Peyer's patch (tissue), 4 donors: ENCODE measurements around the gene FMO4. TPM values are rescaled to one million over a fixed set of nuclear protein-coding genes. Genes with fewer than 3 reads are reported as not detected.
"Not testable (repeated sequence)": the region's sequence is repeated elsewhere in the genome, so short reads cannot be mapped to it uniquely, and the experiment has no call there.

Source experiments
- DNase-seq, 3 donors: peaks; one replicate each; pipeline ENCODE4 v3.0.0-alpha.2; 2017 to 2019
- H3K27ac ChIP-seq, 4 donors: fragments of 200-600 bp; sonication (generic); one replicate each; pipeline ENCODE4 v1.5.1; 2016 to 2019
- H3K27me3 ChIP-seq, 2 donors: fragments of 200-600 bp; sonication (generic); one replicate each; pipeline ENCODE4 v1.5.1; 2019
- H3K36me3 ChIP-seq, 3 donors: fragments of 200-600 bp; sonication (generic); one replicate each; pipeline ENCODE4 v1.5.1; 2016 to 2019
- H3K4me1 ChIP-seq, 4 donors: fragments of 200-600 bp; sonication (generic); one replicate each; pipeline ENCODE4 v1.5.1; 2016 to 2019
- H3K4me3 ChIP-seq, 4 donors: fragments of 200-600 bp; sonication (generic); 1 replicate in 3 of 4; 2 replicates in 1 of 4; pipeline ENCODE4 v1.5.1; 2016 to 2019; ENCODE audit warnings: mild to moderate bottlenecking in 1 of 4
- H3K9me3 ChIP-seq, 4 donors: fragments of 200-600 bp; sonication (generic); one replicate each; pipeline ENCODE4 v1.5.1; 2016 to 2019; ENCODE audit warnings: mild to moderate bottlenecking in 1 of 4
- POLR2A ChIP-seq, 2 donors: fragments of 450-650 bp; IDR thresholded peaks; one replicate each; pipeline ENCODE4 v1.5.1; 2017; ENCODE audit warnings: antibody characterized with exemption in 2 of 2, mild to moderate bottlenecking in 2 of 2, moderate library complexity in 2 of 2
- total RNA-seq, 4 donors: library from RNA; depleted of rRNA; stranded (reverse); fragments of >200 nt; gene quantifications; one replicate each; pipeline ENCODE4 v1.1.0, GENCODE V29; 2016
- TF ChIP-seq, protein P1 (sequence below), 6 experiments: fragments of 450-650 bp in 4 of 6; fragments of 200-600 bp in 2 of 6; sonication (generic) in 1 of 6; IDR thresholded peaks; one replicate each; pipeline ENCODE4 v1.5.1; 2017 to 2019; ENCODE audit warnings: antibody characterized with exemption in 6 of 6, mild to moderate bottlenecking in 3 of 6, moderate library complexity in 1 of 6

FMO4 gene
- total RNA-seq, 4 donors from 2014 or later = 9.9 to 33.8 (median 23.1) TPM

DNA sequence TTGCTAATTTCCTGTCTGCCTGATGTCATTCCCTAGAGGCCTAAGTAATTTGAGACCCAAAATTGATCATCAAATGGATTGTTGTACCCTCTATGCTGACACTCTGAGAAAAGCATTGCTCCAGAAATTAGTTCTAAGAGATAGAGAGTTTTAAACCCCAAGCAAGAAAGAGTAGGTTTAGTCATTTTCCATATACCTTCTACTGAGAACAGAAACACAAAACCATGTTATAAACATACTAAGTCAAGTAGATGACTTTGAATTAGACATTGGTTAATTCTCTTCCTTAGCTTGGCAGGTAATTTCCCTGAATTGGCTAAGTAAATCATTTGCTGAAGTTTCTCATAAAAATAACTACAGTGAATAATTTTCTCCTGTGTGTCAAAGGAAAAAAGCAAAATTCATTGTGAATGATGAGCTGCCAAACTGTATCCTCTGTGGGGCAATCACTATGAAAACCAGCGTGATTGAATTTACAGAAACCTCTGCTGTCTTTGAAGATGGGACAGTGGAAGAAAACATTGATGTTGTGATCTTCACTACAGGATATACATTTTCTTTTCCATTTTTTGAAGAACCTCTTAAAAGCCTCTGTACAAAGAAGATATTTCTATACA lies 20.1 kb downstream of the FMO4 start:
- H3K4me3 ChIP-seq = no peak overlapping the region
- peaks cover 0 to 5% (median 0%) of the 10 kb centered on the region in 3 donors for H3K36me3 ChIP-seq
- no peak for TF ChIP-seq POLR2A (IDR thresholded peaks at IDR 0.05)
- TF ChIP-seq, protein P1, sequence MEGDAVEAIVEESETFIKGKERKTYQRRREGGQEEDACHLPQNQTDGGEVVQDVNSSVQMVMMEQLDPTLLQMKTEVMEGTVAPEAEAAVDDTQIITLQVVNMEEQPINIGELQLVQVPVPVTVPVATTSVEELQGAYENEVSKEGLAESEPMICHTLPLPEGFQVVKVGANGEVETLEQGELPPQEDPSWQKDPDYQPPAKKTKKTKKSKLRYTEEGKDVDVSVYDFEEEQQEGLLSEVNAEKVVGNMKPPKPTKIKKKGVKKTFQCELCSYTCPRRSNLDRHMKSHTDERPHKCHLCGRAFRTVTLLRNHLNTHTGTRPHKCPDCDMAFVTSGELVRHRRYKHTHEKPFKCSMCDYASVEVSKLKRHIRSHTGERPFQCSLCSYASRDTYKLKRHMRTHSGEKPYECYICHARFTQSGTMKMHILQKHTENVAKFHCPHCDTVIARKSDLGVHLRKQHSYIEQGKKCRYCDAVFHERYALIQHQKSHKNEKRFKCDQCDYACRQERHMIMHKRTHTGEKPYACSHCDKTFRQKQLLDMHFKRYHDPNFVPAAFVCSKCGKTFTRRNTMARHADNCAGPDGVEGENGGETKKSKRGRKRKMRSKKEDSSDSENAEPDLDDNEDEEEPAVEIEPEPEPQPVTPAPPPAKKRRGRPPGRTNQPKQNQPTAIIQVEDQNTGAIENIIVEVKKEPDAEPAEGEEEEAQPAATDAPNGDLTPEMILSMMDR (IDR thresholded peaks at IDR 0.05) = no peak
- H3K4me1 ChIP-seq = no peaks in the 10 kb centered on the region
- H3K27me3 ChIP-seq = no peaks in the 10 kb centered on the region
- no peaks in the 10 kb centered on the region for H3K9me3 ChIP-seq
- no peak overlapping the region for H3K27ac ChIP-seq
- DNase-seq = no peak

DNA sequence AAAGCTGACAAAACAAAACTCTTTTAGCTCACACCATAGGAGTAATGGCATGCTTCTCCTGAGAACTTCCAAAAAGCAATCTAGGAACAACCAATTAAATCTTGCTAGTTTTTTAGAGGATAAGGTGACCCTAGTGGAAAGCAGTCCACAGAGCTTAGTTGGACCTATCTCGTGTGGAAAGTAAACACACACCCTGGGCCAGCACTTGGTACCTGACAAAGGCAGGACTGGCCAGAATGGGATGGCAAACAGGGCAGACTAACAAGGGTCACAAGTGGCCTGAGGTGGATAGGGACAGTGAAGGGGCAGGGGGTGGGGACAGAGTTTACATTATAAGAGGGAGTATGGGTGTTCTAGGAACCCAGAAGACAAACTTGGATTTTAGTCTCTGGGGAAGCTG lies 22.0 kb downstream of the FMO4 start:
- TF ChIP-seq POLR2A (IDR thresholded peaks at IDR 0.05) = no peak
- TF ChIP-seq, protein P1 (IDR thresholded peaks at IDR 0.05) = no peak
- H3K4me1 ChIP-seq = no peaks in the 10 kb centered on the region

DNA sequence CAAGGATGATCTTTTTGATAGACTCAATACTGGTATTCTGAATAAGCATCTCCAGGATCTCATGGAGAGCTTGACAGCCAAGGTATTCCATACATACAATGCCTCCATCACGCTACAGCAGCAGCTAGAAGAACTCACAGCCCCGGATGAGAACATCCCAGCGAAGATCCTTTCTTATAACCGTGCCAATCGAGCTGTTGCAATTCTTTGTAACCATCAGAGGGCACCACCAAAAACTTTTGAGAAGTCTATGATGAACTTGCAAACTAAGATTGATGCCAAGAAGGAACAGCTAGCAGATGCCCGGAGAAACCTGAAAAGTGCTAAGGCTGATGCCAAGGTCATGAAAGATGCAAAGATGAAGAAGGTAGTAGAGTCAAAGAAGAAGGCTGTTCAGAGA lies 25.4 kb downstream of the FMO4 start:
- not testable (repeated sequence) for DNase-seq, H3K4me3 ChIP-seq, H3K27me3 ChIP-seq, H3K36me3 ChIP-seq, H3K27ac ChIP-seq, H3K9me3 ChIP-seq, H3K4me1 ChIP-seq

More for the DNA sequence above, 22.0 kb downstream of the FMO4 start:
- Histone ChIP-seq H3K27ac (no peak overlapping the region), H3K27me3 (no peaks in the 10 kb centered on the region), H3K9me3 (no peaks in the 10 kb centered on the region), H3K4me3 (no peak overlapping the region), H3K36me3 (peaks cover 0 to 5% (median 0%) of the 10 kb centered on the region in 3 donors)
- no peak for DNase-seq

DNA sequence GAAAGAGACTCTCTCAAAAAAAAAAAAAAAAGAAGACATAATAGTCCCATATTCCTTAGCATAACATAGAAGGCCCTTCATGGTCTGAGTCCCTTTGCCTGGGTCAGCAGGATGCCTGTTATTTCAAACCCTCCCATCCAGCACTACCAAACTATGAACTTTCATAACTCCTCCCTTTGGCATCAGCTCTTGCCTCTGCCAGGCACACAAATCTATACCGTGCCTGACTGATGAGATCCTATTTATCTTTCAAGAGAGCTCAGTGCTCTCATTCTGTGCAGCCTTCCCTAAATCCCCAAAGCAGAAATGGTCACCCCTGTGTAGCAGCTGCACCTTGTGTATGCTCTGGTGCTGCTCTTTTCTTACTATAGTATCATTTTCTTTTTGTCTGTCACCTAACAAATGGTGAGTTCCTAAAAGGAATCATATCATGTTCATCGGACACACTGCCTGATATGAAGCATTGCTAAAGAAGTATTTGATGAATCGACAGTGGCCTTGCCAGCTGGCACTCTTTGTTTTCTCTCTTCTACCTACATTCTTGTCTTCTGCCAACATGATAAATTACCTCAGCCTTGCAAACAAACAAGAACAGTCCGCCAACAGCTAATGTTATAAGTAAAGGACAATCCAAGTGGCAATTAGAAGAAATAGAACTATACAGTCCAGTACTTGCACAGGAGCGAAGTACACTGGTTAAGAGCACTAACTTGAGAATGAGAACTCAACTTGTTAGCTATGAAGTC lies 29.9 kb downstream of the FMO4 start:
- DNase-seq = peak in 1 of 3 donors; percentile 51
- Histone ChIP-seq H3K27me3 (no peaks in the 10 kb centered on the region), H3K27ac (peak overlapping the region in 2 of 4 donors; percentile 76), H3K4me1 (peaks cover 0 to 6% (median 0%) of the 10 kb centered on the region in 4 donors), H3K4me3 (peak overlapping the region in 2 of 4 donors; percentile 1 to 7), H3K36me3 (no peaks in the 10 kb centered on the region), H3K9me3 (no peaks in the 10 kb centered on the region)
- no peak for TF ChIP-seq POLR2A (IDR thresholded peaks at IDR 0.05)
- TF ChIP-seq, protein P1 (IDR thresholded peaks at IDR 0.05) = no peak

DNA sequence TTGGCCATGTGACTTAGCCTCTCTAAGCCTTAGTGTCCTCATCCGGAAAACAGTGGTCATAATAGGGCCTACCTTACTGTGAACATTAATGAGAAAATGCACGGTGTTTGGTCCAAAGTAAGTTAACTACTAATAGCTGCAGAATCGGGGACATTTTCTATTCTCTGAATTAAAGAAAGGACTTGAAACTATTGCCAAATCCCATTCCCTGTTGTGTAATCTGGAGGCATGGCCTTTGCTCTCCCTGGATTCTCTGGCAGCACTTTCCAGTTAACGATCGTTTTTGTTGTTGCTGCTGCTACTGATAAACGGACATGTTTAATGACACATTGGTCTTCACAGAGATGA lies 30.5 kb downstream of the FMO4 start:
- DNase-seq = peak in 1 of 3 donors; percentile 75

DNA sequence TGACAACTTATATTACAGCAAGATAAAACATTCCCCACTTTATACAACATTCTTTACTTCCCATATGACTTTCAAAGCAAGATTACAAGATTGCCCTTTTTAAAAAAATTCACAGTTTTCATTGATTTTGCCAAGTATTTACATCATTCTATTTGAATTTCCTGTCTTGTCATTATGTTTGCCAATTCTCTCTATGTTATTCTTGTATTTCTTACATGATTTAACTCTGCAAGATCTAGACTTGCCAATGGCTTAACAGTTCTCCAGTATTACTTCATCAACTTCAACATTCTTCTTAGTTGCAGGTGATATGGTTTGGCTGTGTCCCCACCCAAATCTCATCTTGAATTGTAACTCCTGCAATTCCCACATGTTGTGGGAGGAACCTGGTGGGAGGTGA lies 31.6 kb downstream of the FMO4 start:
- TF ChIP-seq, protein P1 (IDR thresholded peaks at IDR 0.05) = no peak
- no peak for TF ChIP-seq POLR2A (IDR thresholded peaks at IDR 0.05)
- Histone ChIP-seq H3K27me3 (no peaks in the 10 kb centered on the region), H3K27ac (no peak overlapping the region), H3K9me3 (no peaks in the 10 kb centered on the region), H3K4me1 (peaks cover 0 to 6% (median 0%) of the 10 kb centered on the region in 4 donors), H3K4me3 (no peak overlapping the region), H3K36me3 (no peaks in the 10 kb centered on the region)
- no peak for DNase-seq

More for the DNA sequence above, 30.5 kb downstream of the FMO4 start:
- H3K27ac ChIP-seq = peak overlapping the region in 2 of 4 donors; percentile 76
- TF ChIP-seq, protein P1 (IDR thresholded peaks at IDR 0.05) = no peak
- no peak for TF ChIP-seq POLR2A (IDR thresholded peaks at IDR 0.05)
- no peaks in the 10 kb centered on the region for H3K27me3 ChIP-seq
- no peak overlapping the region for H3K4me3 ChIP-seq
- H3K36me3 ChIP-seq = no peaks in the 10 kb centered on the region
- H3K9me3 ChIP-seq = no peaks in the 10 kb centered on the region
- peaks cover 0 to 6% (median 0%) of the 10 kb centered on the region in 4 donors for H3K4me1 ChIP-seq
